ENCODE results near the gene C1orf35.
A peak's percentile ranks its signal among the peaks of the same experiment; 100 is the strongest.

C1orf35 gene

DNA sequence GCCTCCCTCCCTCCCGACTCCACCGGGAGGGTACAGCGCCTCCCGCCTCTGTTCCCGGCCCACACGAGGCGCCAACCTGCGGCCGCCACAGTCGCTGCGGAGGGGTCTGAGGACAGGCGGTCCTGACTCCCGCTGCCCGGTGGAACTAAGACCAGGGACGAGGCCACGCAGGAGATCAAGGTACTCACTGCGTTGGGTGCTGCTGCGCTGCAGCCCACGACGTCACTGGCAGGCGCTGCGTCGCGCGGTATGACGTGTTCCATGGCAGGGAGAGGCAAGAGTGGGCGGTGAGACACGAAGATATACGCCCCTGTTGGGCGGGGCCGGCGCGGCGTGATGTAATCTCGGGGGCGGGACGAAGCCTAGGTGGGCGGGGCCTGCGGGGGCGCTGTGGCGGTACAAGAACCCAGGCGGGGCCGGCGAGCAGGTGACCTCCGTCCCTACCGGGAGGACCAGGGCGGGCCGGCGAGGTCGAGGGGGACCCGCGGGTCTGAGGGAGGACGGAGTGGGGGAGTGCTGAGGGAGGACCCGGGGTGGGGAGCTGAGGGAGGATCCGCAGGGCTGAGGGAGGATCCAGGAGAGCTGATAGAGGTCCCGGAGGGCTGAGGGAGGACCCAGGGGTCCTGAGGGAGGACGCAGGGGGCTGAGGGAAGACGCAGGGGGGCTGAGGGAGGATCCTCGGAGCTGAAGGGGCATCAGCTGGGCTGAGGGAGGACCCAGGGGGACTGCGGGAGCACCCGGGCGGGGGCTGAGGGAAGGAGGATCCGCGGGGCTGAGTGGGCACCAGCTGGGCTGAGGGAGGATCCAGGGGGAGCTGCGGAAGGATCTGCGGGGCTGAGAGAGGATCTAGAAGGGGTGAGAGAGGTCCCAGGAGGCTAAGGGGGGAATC lies 6.2 kb upstream of the C1orf35 start, which contains the start of gene MRPL55:
Gene MRPL55, minus strand, starts transcription at position 227 of the 889 bp plus-strand sequence. CDS start 1,039 bp downstream, outside the sequence.
- peak; percentile 97 for DNase-seq (ENCODE audit: low spot score)

DNA sequence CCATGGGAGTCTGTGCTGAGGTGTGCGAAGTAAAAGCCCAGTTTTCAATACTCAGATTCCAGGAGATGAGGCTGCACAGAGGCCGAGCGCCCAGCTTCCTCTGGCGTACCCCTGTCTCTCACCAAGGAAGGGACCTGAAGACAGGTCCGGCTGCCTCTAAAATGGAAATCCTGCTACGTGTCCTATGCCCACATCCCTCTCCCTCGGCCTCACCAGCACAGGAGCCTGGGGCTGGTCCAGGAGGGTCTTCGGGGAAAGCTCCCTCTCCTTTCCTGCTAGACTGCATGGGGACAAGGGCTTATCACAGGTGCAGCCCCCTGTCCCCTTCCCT lies 5.6 kb upstream of the C1orf35 start:
- no peak for DNase-seq (ENCODE audit: low spot score)

DNA sequence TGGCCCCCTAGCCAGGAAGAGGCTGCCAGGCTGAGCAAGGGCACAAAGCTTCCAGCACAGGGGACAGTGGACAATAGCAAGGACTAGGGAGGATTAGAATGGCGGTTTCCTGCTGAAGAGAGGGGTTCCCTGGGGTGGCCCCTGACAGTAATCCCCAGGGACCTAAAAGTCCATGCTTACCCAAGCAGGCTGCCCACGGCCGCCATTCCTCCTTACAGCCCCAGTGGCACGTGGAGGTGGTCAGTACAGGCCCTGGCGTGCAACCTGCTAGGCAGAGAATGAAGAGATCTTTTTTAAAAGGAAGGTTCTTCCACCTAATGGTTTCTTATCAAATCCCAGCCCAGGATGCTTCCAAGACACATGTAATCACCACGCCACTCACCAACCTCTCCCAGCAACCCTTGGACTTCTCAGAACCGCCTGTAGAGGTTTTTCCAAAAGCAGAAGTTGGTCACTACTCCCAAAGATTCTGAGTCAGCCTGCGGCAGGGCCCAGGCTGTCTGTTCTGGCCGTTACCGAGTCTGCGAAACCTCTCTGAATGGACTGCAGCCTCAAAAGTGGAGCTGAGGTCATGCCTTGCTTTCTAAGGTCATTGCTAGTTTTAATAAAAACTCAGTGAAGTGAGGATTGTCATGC lies 5.0 kb upstream of the C1orf35 start:
- DNase-seq (ENCODE audit: low spot score) = no peak

DNA sequence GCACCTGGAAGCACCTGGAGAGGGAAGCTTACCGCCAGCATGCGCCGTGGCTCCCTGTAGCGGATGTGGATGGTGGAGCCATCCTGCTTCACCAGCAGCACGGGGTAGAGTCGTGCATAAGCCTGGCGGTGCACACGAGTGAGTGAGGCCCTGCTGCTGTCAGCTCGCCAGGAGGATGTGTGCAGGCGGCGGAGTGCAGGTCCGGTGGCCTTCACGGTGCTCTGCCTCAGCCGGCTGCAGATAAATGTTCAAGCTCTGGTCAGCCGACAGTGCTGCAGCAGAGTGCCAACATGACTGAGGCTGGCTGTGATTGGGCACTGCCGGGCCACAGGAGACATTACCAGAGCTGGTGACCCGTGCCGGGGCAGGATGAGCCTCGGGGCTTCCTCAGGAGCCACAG lies 4.5 kb upstream of the C1orf35 start:
- DNase-seq (ENCODE audit: low spot score) = no peak

- no peak for DNase-seq (ENCODE audit: low spot score)
Observed at GRCh38 chr1:228106800-228107054, 3.6 kb upstream of the C1orf35 start.

- no peak for DNase-seq (ENCODE audit: low spot score)
Observed at GRCh38 chr1:228105996-228106799, 3.1 kb upstream of the C1orf35 start.

- no peak for DNase-seq (ENCODE audit: low spot score)
Observed at GRCh38 chr1:228105270-228105995, 2.3 kb upstream of the C1orf35 start.

DNA sequence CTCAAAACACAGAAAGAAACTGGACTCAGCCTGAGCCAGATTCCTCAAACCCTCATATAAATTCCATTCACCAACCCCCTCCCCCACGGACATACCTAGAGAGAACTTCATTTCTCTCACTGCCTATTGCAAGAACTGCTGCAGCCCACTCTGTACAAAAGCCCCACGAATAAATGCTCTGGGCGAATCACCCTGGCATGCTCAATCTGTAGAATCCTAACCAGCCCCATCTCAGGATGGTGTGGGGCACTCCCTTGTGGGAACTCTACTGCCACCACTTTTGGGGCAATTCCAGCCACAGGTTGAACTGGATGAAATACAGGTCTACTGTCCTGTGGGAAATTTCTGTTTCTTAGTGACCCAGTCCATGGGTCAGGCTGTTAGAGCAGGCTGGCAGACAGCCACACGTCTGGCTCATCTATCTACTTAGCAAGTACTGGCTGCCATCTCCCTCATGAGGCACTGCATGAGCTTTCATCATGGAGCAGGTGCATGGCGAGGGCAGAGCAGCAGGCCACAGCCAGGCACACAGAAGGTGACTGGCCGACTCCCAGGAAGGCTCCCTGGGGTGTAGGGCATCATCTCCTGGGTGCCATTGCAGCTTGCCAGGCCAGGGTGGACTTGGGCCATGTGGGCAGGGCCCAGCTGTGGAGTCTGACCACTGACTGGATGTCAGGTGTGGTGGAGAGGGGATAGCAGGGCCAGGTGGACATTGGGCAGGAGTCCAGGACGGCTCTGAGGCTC lies 1.6 kb upstream of the C1orf35 start:
- no peak for DNase-seq (ENCODE audit: low spot score)

DNA sequence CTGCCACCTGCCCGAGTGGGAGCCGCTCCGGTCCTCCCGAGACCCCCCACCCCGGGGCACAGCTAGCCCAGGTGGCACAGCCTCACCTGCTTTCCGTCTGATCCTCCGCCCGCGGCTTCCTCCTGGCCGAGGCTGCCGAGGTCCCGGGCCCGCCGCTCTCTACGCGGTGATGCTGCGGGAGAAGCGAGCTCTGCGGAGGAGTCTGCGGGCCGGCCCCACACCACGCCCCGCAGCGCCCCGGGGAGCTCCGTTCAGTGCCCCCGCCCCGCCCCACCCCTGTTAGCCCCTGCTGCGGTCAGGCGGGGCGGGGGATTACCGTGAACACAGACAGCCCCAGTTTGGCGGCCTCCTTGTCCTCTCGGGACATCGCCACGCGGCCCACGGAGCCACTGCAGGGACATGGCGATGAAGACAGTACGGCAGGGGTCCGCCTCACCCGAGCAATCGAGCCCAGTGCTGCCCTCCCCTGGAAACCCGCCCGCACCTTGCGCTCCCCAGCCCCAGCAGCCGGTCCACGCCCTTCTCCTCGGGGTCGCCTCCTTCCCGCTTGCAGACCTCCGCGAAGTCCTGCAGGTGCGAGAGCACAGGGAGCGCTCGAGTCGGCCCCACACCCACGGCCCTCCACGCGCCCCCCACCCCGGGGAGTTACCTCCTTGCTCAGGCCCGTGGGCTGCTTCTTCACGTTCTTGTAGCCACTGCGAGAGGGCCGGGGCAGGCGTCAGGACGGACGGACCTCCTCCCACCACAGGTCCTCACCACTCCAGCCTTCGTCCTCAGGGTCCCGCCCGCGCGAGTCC lies 933 bp downstream of the C1orf35 start:
- peak; percentile 53 for DNase-seq (ENCODE audit: low spot score)

DNA sequence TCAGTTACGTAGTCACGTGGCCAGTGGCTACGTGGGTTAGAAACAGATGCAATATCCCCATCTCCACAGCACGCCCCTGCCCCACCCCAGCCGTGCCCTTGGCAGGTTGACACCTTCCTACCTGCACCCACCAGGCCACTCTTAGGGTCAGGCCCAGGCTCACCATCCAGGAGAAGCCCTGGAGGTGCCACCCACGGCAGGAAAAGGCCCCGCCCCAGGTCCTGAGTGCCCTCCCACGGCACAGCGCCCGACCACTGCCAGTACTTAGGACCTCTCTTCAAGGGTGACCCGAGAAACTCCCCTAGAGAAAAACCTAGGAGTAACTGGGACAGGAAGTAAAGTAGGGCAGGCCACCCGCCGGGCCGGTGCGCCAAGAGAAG lies 1.5 kb downstream of the C1orf35 start:
- DNase-seq (ENCODE audit: low spot score) = no peak

DNA sequence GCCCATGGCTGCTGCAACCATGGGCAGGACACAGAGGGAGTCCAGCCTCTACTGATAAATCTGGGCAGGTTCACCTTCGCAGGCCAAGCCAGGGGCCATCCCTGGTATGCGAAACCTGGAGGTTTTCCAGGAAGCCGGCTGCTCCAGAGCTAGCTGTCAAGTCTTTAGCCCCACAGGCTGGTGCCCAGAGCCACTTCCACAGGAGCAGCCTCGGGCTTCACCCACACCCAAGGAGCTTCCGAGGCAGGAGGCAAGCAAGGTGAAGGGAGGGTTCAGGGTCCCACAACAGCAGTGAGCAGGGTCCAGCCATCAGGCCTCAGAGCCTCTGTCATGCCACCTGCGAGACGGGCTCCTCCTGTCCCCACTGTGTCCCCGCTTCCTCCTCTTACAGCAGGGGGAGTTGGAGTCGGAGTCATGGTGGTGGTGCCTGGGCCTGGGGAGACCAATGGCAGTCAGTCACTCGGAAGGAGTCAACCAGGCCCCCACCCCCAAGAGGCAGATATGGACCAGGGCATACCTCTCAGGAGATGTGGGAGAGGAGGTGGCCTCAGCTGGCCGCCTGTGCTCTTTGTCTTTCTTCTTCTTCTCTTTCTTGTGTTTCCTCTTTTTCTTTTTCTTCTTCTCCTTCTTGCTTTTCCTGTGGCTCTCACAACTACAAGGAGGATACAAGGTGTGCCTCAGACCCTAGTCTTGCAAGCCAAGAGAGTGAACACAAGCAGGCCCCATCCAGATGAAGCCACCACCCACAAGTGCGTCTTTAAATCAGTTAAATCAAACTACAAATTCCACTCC lies 2.1 kb downstream of the C1orf35 start:
- DNase-seq (ENCODE audit: low spot score) = no peak

DNA sequence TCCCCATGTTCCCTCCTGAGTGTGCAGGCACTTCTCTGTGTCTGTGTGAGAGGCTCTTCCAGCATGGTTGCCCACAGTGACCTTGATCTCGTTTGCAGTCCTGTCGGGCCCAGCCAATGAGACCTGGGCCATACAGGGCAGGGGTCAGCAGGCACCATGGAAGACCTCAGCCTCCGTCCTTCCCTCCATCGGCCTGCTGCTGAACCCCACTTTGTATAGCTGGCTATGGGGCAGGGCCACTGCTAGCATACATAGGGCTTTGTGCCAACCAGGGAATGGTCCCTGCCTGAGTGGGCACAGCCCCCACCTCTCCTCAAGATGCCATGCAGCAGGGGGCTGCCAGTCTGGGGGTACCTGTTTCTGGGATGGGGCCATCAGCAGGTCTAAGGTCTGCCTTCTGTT lies 3.8 kb downstream of the C1orf35 start:
- DNase-seq (ENCODE audit: low spot score) = no peak

GRCh38 chr1:228098323-228098931 lies 4.7 kb downstream of the C1orf35 start:
- DNase-seq (ENCODE audit: low spot score) = no peak

DNA sequence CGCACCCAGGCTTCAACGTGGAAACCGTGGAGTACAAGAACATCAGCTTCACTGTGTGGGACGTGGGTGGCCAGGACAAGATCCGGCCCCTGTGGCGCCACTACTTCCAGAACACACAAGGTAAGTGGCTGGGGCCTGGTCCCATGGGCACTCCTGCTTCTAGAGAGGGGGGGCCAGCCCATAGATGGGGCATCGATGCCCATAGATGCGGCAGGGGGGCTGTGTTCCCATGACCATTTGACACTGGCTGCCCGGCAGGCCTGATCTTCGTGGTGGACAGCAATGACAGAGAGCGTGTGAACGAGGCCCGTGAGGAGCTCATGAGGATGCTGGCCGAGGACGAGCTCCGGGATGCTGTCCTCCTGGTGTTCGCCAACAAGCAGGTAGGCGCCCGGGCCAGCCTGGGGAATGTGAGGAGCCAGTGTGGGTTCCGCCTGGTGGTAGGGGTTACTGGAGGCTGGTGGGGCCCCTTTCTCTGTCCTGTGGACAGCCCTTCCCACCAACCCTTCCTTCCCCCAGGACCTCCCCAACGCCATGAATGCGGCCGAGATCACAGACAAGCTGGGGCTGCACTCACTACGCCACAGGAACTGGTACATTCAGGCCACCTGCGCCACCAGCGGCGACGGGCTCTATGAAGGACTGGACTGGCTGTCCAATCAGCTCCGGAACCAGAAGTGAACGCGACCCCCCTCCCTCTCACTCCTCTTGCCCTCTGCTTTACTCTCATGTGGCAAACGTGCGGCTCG lies 5.6 kb downstream of the C1orf35 start:
- DNase-seq (ENCODE audit: low spot score) = no peak

DNA sequence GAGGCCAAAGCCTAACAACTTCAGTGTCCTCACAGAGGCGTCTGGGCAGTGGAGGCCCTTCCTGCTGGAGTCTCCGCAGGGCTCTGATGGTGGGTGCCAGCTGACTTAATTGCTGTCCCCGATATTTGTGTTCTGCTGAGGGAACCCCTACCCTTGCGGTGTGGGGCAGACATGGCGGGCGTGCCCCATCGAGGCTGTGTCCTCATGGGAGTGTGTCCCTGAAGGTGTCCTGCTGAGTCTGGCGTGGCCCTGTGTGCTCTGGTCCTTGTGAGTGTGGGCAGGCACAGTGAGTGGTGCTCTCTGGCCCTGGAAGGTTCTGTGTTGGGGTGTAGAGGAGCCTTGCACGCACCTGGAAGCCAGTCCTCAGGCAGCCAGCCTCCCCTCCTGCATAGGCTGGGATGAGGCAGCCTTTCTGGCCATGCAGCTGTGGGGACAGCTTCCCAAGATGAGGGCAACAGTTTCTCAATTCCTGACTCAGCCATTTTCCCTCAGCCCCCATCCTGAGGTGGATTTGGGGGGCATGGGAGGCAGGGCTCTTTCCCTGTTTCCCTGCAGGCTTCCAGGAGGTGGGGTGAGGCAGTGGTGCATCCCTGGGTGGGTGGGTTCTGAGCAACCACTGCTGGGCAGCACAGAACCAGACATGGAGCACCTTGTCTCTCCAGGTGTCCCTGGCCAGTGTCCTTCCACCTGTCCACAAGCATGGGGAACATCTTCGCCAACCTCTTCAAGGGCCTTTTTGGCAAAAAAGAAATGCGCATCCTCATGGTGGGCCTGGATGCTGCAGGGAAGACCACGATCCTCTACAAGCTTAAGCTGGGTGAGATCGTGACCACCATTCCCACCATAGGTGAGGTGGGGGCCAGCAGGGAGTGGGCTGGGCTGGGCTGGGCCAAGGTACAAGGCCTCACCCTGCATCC lies 6.5 kb downstream of the C1orf35 start:
- DNase-seq (ENCODE audit: low spot score) = no peak

GRCh38 chr1:228095938-228096337 lies 7.2 kb downstream of the C1orf35 start:
- DNase-seq (ENCODE audit: low spot score) = no peak

DNA sequence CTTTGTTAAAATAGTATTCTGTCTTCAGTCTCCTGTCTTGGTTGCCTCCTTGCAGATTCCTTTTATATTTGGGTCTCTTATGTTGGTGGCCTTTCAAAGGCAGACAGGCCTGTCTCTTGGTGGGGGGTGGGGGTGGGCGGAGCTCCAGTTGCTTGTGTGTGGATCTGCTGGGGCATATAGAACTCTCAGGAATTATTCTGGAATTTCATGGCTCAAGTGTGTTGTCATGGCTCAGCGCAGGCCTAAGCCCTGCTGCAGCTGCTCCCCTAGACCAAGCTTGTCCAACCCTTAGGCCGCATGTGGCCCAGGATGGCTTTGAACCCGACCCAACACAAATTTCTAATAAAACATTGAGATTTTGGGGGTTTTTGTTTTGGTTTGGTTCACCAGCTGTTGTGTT lies 8.0 kb downstream of the C1orf35 start:
- no peak for DNase-seq (ENCODE audit: low spot score)
